NCI-H2227 (cell line): ENCODE data around the gene C1QL1.
A peak's percentile ranks its signal among the peaks of the same experiment; 100 is the strongest.
"Not testable (repeated sequence)": the region's sequence is repeated elsewhere in the genome, so short reads cannot be mapped to it uniquely, and the experiment has no call there.

Experiments
- DNase-seq: peaks from one replicate; lab custom pipeline; 2025; ENCODE audit not compliant: unreplicated experiment; lab: John Stamatoyannopoulos, UW

C1QL1 gene

DNA sequence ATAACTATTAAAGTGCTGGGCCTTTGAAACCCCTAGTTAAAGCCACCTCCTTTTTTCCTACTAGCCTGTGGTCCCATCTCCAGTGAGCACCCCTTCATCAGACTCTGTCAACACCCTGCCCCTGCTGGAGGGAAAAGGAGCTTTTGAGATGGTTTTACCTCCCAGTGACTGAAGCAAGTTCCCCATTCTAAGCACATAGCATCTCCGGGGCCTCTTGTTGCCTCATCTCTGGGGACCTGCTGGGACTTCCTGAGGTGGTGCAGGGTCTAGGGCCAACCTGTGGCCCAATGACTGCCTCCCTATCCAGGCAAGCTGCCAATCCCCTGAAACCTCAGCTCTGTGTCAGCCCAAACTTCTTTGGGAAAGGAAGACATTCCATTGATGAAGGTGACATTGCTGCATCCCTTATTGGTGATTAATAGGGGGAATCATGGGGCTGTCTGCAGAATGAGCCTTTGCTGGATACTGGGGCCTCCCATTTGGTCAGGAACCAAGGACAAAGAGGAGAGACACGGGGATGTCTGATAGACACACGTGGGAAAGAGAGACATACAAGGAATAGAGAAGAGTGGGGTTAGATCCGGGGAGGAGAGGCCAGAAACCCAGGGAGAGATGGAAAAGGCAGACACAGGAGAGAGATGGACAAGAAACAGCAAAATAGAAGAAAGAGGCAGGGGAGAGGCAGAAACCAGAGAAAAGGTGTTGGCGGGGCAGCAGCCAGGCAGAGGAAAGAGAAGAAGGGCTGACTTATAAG is 2.4 kb downstream of the C1QL1 start:
- no peak for DNase-seq

DNA sequence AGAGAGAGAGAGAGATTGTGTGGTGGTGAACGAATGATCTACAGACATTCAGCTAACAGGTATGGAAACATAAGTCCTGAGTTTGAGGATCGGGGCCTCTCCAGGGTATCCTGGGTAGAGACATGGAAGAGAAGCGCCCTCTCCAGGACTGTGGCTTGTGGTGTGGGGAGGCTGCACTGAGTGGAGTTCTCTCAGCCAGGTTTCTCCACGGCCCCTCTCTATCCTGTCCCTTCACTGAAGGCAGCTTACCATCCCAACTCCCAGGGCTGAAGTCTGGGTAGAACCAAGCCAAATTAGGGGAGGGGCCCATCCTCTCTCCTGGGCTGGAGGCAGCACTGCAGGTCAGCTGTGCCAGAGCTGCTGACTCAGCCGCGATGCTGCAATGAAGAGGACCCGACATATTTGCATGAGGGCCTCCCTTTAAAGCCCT is 6.2 kb downstream of the C1QL1 start:
- DNase-seq: no peak

DNA sequence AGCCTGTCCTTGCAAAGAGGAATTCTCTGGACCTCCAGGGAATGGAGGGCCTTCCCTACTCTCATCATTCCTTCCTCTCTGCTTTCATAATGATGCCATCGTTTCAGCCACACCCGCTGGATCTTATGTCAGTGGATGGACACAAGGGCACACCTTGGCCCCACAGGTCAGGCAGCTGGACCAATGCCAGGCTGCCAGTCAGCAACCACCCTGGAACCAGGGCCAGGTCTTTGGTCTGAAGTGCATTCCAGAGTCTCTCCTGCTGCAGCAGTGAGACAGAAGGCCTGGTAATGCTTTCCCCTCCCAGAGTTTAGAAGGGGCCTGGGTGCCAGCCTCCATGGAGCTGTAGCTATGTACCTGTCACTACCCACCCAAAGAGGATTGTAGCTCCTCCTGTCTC is 7.4 kb downstream of the C1QL1 start:
- DNase-seq: no peak

GRCh38 chr17:44959821-44960531 is 8.1 kb downstream of the C1QL1 start:
- DNase-seq: no peak

DNA sequence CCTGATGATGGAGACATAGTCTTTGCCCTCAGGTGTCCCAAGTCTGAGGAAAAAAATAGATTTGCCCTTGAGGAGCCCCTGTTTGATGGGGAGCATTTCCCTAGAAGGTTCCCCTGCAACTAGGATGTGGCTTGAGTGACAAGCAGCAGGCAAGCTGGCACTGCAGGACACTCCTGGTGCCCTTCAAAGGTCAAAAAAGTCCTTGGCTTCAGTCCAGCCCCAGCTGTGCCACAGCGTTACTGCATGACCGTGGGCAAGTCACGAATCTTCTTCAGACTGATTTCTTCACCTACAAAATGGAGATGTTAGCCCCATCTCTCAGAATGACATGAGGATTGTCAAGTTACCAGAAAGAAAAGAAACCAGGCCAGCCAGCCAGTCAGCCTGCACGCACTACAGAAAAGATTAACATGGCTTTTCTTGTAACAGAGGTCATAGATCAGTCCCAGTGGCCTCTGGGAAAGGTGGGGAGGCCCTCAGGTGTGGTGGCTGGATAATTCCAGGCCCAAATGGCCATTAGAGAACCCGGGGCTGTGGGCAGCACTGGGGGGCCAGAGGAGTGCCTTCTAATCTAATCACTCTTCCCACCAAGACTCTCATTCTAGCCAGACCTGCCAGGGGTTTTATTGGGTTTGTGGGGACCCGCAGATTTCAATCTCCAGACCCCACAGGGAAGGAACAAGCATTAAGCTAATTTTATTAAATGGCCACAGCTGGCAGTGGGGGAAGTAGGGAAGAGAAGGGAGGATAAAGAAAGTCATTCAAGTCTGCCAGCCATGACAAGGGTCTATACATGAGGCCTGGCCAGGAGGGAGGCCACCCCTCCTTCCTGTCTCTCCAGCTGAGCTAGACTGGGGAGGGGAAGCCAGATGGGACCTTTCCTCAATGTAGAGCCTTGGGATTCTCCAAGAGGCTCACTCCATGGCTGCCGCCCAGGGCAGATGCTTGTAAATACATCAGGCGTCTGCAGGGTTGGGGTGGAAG is 10.8 kb downstream of the C1QL1 start:
- DNase-seq: no peak

- DNase-seq: no peak
These were observed 12.3 kb downstream of the C1QL1 start for GRCh38 chr17:44955674-44956425.

DNA sequence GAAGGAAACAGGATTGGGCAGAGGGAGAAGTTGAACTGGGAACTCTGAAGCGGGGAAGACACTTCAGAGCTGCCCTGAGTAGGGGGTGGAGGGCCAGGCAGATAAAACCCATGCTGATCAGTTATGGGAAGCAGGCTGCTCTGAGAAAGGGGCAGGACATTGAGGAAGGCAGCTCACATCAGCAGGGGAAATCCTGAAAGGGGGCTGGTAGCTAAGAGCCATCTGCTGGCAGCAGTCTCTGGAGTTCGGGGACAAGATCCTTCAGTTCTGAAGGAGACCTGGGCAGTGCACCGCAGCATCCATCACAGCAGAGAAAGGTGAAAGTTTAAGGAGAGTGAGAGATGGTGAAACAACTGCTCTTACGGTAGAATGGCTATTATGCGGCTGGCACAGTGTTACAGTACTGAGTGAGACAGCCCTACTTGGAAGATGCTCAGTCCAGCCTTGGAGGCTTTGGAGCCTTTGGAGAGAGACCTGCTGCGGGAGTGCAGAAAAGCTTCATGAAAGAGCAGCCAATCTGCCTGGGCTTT is 15.1 kb downstream of the C1QL1 start:
- DNase-seq: no peak

DNA sequence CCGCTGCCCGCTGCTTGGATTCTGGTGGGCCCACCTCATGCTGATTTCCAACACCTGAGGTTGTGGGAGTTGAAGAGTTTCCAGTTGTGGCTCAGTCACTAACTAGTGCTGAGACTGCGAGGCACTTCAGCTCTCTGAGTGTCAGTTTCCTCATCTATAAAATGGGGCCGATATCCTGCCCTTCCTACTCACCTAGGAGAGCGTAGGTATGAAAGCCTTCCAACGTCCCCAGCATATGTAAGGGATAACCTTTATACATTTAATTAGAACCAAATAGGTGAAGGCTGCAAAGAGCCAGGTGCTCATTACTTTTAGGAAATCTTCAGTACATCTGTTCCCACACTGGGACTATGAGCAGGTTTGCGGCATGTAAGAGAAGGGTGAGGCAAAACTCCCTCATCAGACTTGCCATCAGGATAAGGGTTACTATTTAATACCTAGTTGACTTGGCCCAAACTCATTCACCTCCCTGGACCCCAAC is 19.7 kb downstream of the C1QL1 start:
- DNase-seq: no peak

DNA sequence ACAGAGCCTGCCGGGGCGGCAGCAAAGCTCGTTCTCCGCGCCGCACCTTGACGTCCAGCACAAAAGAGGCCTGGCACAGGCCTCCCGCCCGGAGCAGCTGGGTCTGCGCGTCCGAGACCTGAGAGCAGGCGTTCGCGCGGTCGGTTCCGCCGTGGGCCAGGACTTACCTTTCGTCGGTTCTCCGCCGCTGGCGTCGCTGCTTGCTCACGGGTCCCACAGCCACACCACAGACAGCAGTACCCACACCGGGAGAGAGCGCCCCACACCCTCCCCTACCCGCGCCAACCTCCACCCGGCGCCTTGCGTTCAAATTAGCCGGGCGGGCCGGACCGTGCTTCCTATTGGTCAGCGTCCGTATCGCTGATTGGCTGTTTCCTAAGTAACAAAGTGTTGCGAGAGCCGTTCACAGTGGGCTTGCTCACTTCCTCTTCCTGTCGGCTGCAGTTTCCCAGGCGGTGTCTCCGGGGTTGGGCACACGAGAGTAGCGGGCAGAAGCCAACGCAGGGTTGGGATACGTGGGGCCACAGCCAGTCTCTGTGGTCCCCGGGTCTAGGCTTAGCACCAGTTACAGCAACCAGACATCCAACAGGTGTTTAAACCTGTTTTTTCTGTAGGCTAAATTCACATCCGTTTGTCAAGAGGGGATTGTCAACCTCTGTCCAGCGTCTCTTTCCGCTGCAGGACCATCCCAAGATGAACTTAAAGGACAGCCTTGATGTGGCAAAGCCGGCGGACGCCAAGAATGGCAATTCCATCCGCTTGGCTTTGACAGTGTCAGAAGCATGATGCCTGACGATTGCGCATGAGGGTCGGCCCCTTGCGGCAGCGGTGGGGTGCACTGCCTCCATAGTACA is 20.4 kb downstream of the C1QL1 start, which contains the start of gene KIF18B:
Gene KIF18B (minus strand): TSS at position 313 of the 854 bp plus-strand sequence. CDS start 11,429 bp downstream, outside the sequence.
- DNase-seq: peak; percentile 97

GRCh38 chr17:44945652-44946051 is 22.5 kb downstream of the C1QL1 start:
- not testable (repeated sequence) for DNase-seq

GRCh38 chr17:44942456-44942855 is 25.6 kb downstream of the C1QL1 start:
- DNase-seq: no peak

DNA sequence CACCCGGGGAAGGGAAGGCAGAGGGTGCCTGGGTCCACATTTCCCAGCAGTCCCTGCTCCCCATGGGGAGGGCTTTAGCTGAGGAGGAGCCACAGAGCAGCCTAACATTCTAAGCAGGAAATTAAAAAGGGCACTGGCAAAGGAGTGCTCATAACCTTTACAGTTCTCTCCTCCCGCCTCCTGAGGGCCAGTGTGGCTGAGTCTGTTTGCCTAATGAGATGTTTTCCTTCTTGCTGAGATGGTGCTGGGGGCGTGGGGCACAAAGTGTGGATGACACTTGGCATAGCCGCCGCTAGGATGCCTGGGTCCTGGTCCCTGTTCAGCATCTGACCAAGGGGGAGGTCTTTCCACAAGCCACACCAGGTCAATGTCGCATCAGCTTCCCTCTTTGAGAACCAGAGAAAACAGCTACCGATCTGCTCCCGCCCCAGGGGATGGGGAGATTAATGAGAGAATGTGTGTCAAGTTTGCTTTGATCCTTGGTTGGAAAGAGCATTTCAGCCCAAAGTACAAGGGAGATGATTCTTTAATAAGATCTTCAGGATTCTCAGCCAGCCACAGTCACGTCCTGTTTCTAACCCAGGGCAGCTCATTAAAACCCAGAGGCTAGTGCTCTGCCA is 26.3 kb downstream of the C1QL1 start:
- DNase-seq: peak; percentile 43

- no peak for DNase-seq
These were observed 27.3 kb downstream of the C1QL1 start for GRCh38 chr17:44940768-44941167.

GRCh38 chr17:44940317-44940716 is 27.8 kb downstream of the C1QL1 start:
- no peak for DNase-seq

DNA sequence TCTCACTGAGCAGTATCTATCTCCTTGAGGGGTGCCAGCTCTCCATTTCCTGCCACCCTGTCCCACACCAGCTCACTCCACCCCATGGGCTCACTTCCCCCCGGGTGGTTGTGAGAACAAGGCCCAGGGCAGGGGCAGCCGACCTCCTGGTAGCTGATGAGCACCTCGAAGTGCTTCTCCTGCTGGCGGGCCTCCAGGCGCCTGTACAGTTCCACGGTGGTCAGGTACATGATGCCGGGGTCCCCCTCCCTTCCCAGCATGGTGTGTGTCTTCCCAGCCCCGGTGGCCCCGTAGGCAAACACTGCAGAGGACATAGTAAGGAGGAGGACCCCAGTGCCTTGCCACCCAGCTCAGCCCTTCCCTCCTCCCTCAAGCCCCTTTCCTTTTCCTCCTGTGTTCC is 33.0 kb downstream of the C1QL1 start:
- no peak for DNase-seq

GRCh38 chr17:44934745-44935105 is 33.4 kb downstream of the C1QL1 start:
- no peak for DNase-seq

DNA sequence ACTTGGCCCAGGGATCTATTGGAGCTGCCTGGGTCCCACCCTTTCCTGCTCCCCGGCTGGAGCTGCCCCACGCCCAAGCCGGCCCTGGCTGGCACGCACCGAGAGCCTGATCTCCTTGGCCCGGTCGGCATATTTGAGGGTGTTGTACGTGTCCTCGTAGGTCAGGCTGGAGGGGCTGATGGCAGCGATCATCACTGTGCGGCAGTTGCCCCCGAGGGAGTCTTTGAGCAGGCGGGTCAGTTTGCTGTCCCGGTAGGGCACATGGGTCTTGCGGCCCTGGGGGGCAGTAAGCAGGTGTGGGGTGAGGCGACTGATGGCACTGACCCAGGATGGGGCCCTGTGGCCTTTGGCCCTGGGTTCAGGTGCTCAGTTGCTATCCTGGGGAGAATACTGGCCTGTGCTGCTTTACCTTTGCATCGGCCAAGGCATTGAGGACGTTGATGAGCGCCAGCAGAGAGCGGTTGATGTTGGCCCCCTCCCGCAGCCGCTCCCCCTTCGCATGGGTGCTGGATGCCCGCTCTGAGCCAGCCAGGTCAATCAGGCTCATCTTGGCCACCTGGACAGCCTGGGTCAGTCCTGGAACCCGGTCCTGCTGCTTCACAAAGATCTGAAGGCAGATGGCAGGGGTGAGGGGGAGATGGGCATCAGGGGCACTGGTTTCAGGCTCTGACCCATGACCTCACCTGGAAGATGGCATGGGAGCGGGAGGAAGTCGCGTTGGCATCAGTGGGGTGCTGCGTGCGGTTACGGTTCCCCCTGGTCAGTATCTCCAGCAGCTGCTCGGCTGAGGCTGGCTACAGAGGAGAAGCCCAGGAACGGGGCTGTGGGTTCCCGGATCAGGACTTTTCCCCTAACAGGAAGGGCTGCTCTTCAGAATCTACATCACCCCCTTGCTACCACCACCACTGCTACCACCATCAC is 34.0 kb downstream of the C1QL1 start:
- no peak for DNase-seq

DNA sequence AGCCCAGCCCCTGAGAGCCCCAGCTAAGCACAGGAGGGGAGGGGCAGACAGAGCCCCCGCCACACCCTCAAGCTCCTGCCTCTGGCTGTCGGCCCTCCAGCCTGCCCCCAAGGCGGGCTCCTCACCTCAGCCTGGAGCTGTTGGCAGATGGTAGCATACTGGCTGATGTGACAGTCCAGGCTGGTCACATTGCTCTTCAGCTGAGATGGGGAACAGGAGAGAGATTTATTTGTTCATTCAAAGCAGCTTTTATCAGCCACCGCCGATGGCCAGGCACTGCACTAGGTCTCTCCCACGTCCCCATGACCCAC is 35.4 kb downstream of the C1QL1 start:
- no peak for DNase-seq
